ENCODE data around the gene INSIG2. TPM values are rescaled to one million over a fixed set of nuclear protein-coding genes. Genes with fewer than 3 reads are reported as not detected.

Gene INSIG2
- total and polyA plus RNA-seq, 2 of the 4 experiments (the other 2 are of a cell fraction), result 9.1 to 11.7 TPM

GRCh38 chr2:118121986-118122524 lies 33.8 kb downstream of the INSIG2 start:
- Histone ChIP-seq H3K9ac (ENCODE audit: low read depth, low read length) (no peak overlapping the region), H3K4me1 (ENCODE audit: control insufficient read depth, insufficient read depth, low read length) (peaks cover 2% of the 10 kb centered on the region; the same call in 1 of the 2 replicates), H2AFZ (replicated peaks; ENCODE audit: low read length, poor library complexity) (no peak overlapping the region), H3K56ac (ENCODE audit: extremely low read depth, insufficient read depth, low read length) (no peak overlapping the region), H3K14ac (replicated peaks; ENCODE audit: low read depth, low read length) (no peak overlapping the region), H4K20me1 (ENCODE audit: insufficient read depth, low read length) (no peaks in the 10 kb centered on the region), H3K4ac (ENCODE audit: low read depth, low read length) (no peak overlapping the region), H4K91ac (ENCODE audit: insufficient read depth, low read depth, low read length) (no peak overlapping the region), H3K18ac (ENCODE audit: low read depth, low read length) (no peak overlapping the region), H3K79me1 (ENCODE audit: low read depth in 1 of 2, low read length in 2 of 2) (no peaks in the 10 kb centered on the region), H2AK9ac (replicated peaks; ENCODE audit: low read depth, low read length, poor library complexity) (no peak overlapping the region), H4K5ac (ENCODE audit: low read depth, low read length) (no peak overlapping the region), H3K27ac (ENCODE audit: insufficient read depth, low read length) (no peak overlapping the region), H2AK5ac (ENCODE audit: low read depth, low read length) (no peak overlapping the region), H2BK15ac (ENCODE audit: low read depth, low read length) (no peak overlapping the region), H3K23ac (ENCODE audit: low read depth, low read length) (no peak overlapping the region), H2BK120ac (ENCODE audit: low read depth, low read length) (no peak overlapping the region), H3K36me3 (ENCODE audit: control insufficient read depth, insufficient read depth, low read length) (no peaks in the 10 kb centered on the region), H3K4me3 (ENCODE audit: insufficient read depth, low read depth, low read length) (no peak overlapping the region), H4K8ac (ENCODE audit: low read depth in 2 of 2, low read length in 2 of 2) (no peak overlapping the region), H2BK20ac (ENCODE audit: low read depth, low read length) (no peak overlapping the region), H2BK5ac (ENCODE audit: low read depth, low read length, poor library complexity, severe bottlenecking) (no peak overlapping the region), H3K9me1 (ENCODE audit: insufficient read depth, low read length) (no peaks in the 10 kb centered on the region), H3K27me3 (ENCODE audit: control insufficient read depth, insufficient read depth, low read length) (no peaks in the 10 kb centered on the region; the same call in 1 of the 2 replicates), H3K4me2 (ENCODE audit: low read depth, low read length) (no peak overlapping the region), H3K9me3 (ENCODE audit: control insufficient read depth, insufficient read depth, low read length) (no peaks in the 10 kb centered on the region)
- ATAC-seq (ENCODE audit: low read depth) (no peak), DNase-seq (no peak)
- POLR2A ChIA-PET (ENCODE audit: unreplicated experiment), result no interaction called here
- dilution Hi-C loops (cut with HindIII; ENCODE audit: low sequenced_read_pairs, unreplicated experiment), result no loop called here
- intact Hi-C loops (cut with micrococcal nuclease), result no loop called here
- BruUV-seq (replicated peaks), result no TSS peak
- no CpG with 5 or more reads among the region's 2 CpGs for WGBS, 2 experiments (ENCODE audit: extremely low coverage in 2 of 2, insufficient read length in 1 of 2)
- CTCF ChIA-PET, result no interaction called here
- TF ChIP-seq MAZ (IDR thresholded peaks at IDR 0.05; ENCODE audit: borderline replicate concordance, low read depth, low read length) (no peak), BHLHE40 (IDR thresholded peaks at IDR 0.05; ENCODE audit: low read depth, low read length) (no peak)
- in situ Hi-C loops (cut with MboI; ENCODE audit: low sequenced_read_pairs), result no loop called here
